HFFc6 (cell line): ENCODE results near the gene KCNE1. TPM values are rescaled to one million over a fixed set of nuclear protein-coding genes. Genes with fewer than 3 reads are reported as not detected.
"Not testable (repeated sequence)": the region's sequence is repeated elsewhere in the genome, so short reads cannot be mapped to it uniquely, and the experiment has no call there.

Source experiments
- DNase-seq: peaks from one replicate; pipeline ENCODE4 v3.0.0-alpha.2; 2018
- H3K27ac Mint-ChIP-seq: 2 replicates; pipeline ENCODE4 v1.8.0; 2020; ENCODE audit warnings: mild to moderate bottlenecking, mixed read lengths
- H3K27me3 Mint-ChIP-seq: 2 replicates; pipeline ENCODE4 v1.8.0; 2021; ENCODE audit warnings: mild to moderate bottlenecking, moderate library complexity, mixed read lengths; ENCODE audit not compliant: insufficient read depth
- H3K36me3 Mint-ChIP-seq: 2 replicates; pipeline ENCODE4 v1.8.0; 2021; ENCODE audit warnings: low read depth, mixed read lengths
- H3K4me1 Mint-ChIP-seq: 2 replicates; pipeline ENCODE4 v1.8.0; 2020; ENCODE audit warnings: low read depth, mixed read lengths
- H3K4me3 Mint-ChIP-seq: 2 replicates; pipeline ENCODE4 v1.8.0; 2020; ENCODE audit warnings: mild to moderate bottlenecking, moderate library complexity, mixed read lengths
- H3K9me3 Mint-ChIP-seq: 2 replicates; pipeline ENCODE4 v1.8.0; 2020; ENCODE audit warnings: mild to moderate bottlenecking, mixed read lengths
- total RNA-seq, 6 experiments: library from RNA; stranded (reverse); fragmentation: NEBNext Ultra II Directional; extraction: Animal tissue kit (Norgen Biotek cat#: 25700); gene quantifications; 2 replicates in 1 of 6; 3 replicates in 5 of 6; pipeline ENCODE4 v1.2.3, GENCODE V29; 2021
- TF ChIP-seq, protein P1 (sequence below): fragments of 200-600 bp; sonication (generic); IDR thresholded peaks from 2 replicates; pipeline ENCODE4 v1.5.0; 2021; ENCODE audit warnings: antibody characterized with exemption, mild to moderate bottlenecking

KCNE1 gene
- total RNA-seq, 6 experiments from 2014 or later: 0.71 to 1.3 (median 0.85) TPM

- DNase-seq: no peak
- Mint-ChIP-seq H3K27me3 (no peaks in the 10 kb centered on the region), H3K36me3 (peaks cover 13% of the 10 kb centered on the region), H3K4me3 (no peak overlapping the region), H3K27ac (no peak overlapping the region), H3K9me3 (peaks cover 12% of the 10 kb centered on the region), H3K4me1 (peaks cover 17% of the 10 kb centered on the region)
- TF ChIP-seq, protein P1, sequence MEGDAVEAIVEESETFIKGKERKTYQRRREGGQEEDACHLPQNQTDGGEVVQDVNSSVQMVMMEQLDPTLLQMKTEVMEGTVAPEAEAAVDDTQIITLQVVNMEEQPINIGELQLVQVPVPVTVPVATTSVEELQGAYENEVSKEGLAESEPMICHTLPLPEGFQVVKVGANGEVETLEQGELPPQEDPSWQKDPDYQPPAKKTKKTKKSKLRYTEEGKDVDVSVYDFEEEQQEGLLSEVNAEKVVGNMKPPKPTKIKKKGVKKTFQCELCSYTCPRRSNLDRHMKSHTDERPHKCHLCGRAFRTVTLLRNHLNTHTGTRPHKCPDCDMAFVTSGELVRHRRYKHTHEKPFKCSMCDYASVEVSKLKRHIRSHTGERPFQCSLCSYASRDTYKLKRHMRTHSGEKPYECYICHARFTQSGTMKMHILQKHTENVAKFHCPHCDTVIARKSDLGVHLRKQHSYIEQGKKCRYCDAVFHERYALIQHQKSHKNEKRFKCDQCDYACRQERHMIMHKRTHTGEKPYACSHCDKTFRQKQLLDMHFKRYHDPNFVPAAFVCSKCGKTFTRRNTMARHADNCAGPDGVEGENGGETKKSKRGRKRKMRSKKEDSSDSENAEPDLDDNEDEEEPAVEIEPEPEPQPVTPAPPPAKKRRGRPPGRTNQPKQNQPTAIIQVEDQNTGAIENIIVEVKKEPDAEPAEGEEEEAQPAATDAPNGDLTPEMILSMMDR: no peak
Measured at GRCh38 chr21:34558166-34558565, 46.2 kb upstream of the KCNE1 start.

DNA sequence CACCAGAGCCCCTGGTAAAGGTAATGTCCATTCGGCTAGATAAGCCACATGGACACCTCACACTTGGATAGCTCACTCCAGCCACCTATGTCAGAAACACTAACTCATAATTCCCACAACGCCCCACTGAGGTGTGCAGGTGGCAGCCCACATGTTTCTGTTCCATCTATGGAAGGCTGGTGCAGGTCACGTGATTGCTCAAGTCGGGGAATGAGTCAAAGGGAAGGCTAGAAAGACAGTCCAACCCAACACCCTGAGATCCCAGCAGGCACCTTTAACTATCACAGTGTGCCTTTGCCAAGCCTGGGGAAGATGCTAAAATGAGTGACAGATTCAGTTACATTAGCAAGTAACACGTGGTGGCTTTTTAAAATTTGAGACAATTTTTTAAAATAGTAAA, 45.3 kb upstream of the KCNE1 start:
- H3K4me1 Mint-ChIP-seq: peaks cover 26% of the 10 kb centered on the region

GRCh38 chr21:34554670-34555069, 42.7 kb upstream of the KCNE1 start:
- H3K36me3 Mint-ChIP-seq: peaks cover 24% of the 10 kb centered on the region
- H3K27ac Mint-ChIP-seq: peak overlapping the region; percentile 97
- not testable (repeated sequence) for H3K4me3 Mint-ChIP-seq, DNase-seq, H3K27me3 Mint-ChIP-seq
- H3K4me1 Mint-ChIP-seq: peaks cover 49% of the 10 kb centered on the region
- peaks cover 12% of the 10 kb centered on the region for H3K9me3 Mint-ChIP-seq

More for the DNA sequence above, 45.3 kb upstream of the KCNE1 start:
- Mint-ChIP-seq H3K36me3 (peaks cover 13% of the 10 kb centered on the region), H3K27ac (no peak overlapping the region), H3K27me3 (no peaks in the 10 kb centered on the region), H3K4me3 (no peak overlapping the region), H3K9me3 (peaks cover 12% of the 10 kb centered on the region)
- TF ChIP-seq, protein P1: no peak
- DNase-seq: no peak

- peak overlapping the region; percentile 97 for H3K27ac Mint-ChIP-seq
- no peak overlapping the region; the same call in 1 of the 2 replicates for H3K4me3 Mint-ChIP-seq
- no peaks in the 10 kb centered on the region for H3K27me3 Mint-ChIP-seq
- H3K36me3 Mint-ChIP-seq: peaks cover 28% of the 10 kb centered on the region
- DNase-seq: no peak
- peaks cover 54% of the 10 kb centered on the region for H3K4me1 Mint-ChIP-seq
- H3K9me3 Mint-ChIP-seq: peaks cover 12% of the 10 kb centered on the region
- TF ChIP-seq, protein P1: no peak
Measured at GRCh38 chr21:34554227-34554626, 42.2 kb upstream of the KCNE1 start.

GRCh38 chr21:34553151-34553952, 41.3 kb upstream of the KCNE1 start:
- H3K4me3 Mint-ChIP-seq: peak overlapping the region; percentile 85
- peak; percentile 82 for DNase-seq
- H3K27me3 Mint-ChIP-seq: no peaks in the 10 kb centered on the region
- peaks cover 31% of the 10 kb centered on the region for H3K36me3 Mint-ChIP-seq
- peak overlapping the region; percentile 97 for H3K27ac Mint-ChIP-seq
- TF ChIP-seq, protein P1: no peak
- peaks cover 59% of the 10 kb centered on the region for H3K4me1 Mint-ChIP-seq
- peaks cover 12% of the 10 kb centered on the region for H3K9me3 Mint-ChIP-seq

DNA sequence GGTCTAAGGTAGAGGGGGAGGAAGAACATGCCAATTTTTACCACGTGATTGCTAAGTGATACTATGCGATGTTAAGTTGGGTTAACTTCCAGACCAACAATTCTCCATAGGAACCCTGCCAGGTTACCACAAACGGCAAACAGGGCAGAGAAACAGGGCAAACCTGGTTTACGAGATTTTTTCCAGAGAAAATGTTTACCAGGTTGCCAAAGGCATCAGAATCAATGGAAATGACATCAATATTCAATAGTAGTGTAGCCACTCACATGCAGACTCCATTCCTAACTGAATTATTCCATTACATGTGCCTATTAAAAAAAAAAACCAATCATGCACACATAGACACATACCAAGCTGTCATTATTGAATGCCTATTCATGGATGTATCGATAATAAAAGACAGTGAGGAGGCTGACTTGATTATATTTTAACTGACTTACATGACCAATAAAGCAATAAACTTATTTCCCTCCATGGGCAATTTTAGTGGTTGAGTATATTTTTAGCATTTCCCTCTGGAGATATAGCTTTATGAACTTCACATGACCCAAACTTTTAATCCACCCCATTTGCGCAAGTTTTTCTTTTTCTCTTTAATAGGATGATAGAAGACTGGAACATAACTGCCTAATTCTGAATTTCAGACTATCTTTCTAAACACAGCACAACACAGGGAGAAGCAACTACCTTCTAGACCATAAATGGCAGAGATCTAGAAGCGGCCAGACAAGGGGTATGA, 40.5 kb upstream of the KCNE1 start:
- peaks cover 31% of the 10 kb centered on the region for H3K36me3 Mint-ChIP-seq

More for the DNA sequence above, 40.5 kb upstream of the KCNE1 start:
- no peak for DNase-seq
- Mint-ChIP-seq H3K27me3 (no peaks in the 10 kb centered on the region), H3K27ac (peak overlapping the region; percentile 97), H3K4me3 (peak overlapping the region; percentile 85), H3K4me1 (peaks cover 59% of the 10 kb centered on the region), H3K9me3 (peaks cover 12% of the 10 kb centered on the region)
- TF ChIP-seq, protein P1: no peak
